IMR-90 (cell line): Measurements from ENCODE around the gene NOL4. TPM values are rescaled to one million over a fixed set of nuclear protein-coding genes. Genes with fewer than 3 reads are reported as not detected.

Experiments
- ATAC-seq: fragments of 200-7000 bp; cut with Tn5 transposase; 2 replicates; pipeline ENCODE4 v1.9.1; 2020; ENCODE audit warnings: low read depth, mild to moderate bottlenecking, moderate library complexity
- BruUV-seq: library from RNA; stranded (reverse); fragments of 400-500 nt; replicated peaks from 2 replicates; lab custom pipeline; 2021; lab: Mats Ljungman, UMichigan
- CTCF ChIA-PET: fragments of 300-600 bp; formaldehyde crosslinking; extraction: SDS; loops from one replicate; lab custom pipeline; 2021; ENCODE audit warnings: antibody characterized with exemption; lab: Yijun Ruan, JAX
- POLR2A ChIA-PET: fragments of 300-600 bp; sonication (Branson Sonifier 250); formaldehyde crosslinking; loops from one replicate; lab custom pipeline; 2022; ENCODE audit warnings: antibody characterized with exemption; ENCODE audit not compliant: unreplicated experiment; lab: Charles Lee
- DNase-seq: peaks from one replicate; pipeline ENCODE4 v3.0.0; 2013
- H2AFZ ChIP-seq: replicated peaks from 2 replicates; pipeline ENCODE3; 2013; ENCODE audit warnings: low read length, mild to moderate bottlenecking; ENCODE audit not compliant: poor library complexity
- H2AK5ac ChIP-seq: 2 replicates; pipeline ENCODE4 v1.6.1; 2013; ENCODE audit warnings: low read depth, low read length, inconsistent platforms
- H2AK9ac ChIP-seq: replicated peaks from 2 replicates; pipeline ENCODE3; 2013; ENCODE audit warnings: mild to moderate bottlenecking, low read depth, low read length, moderate library complexity; ENCODE audit not compliant: poor library complexity
- H2BK120ac ChIP-seq: 2 replicates; pipeline ENCODE4 v1.6.1; 2013; ENCODE audit warnings: low read depth, low read length, inconsistent platforms
- H2BK15ac ChIP-seq: 3 replicates; pipeline ENCODE4 v1.6.1; 2013; ENCODE audit warnings: low read depth, low read length, inconsistent platforms
- H2BK20ac ChIP-seq: 2 replicates; pipeline ENCODE4 v1.6.1; 2013; ENCODE audit warnings: low read depth, mild to moderate bottlenecking, inconsistent platforms, low read length, moderate library complexity
- H2BK5ac ChIP-seq: 2 replicates; pipeline ENCODE4 v1.6.1; 2013; ENCODE audit warnings: mild to moderate bottlenecking, low read depth, low read length, inconsistent platforms; ENCODE audit not compliant: poor library complexity, severe bottlenecking
- H3K14ac ChIP-seq: replicated peaks from 2 replicates; pipeline ENCODE4 v1.6.1; 2013; ENCODE audit warnings: low read depth, low read length, inconsistent platforms
- H3K18ac ChIP-seq: 2 replicates; pipeline ENCODE4 v1.6.1; 2013; ENCODE audit warnings: low read depth, low read length, control low read depth
- H3K23ac ChIP-seq: 2 replicates; pipeline ENCODE4 v1.6.1; 2013; ENCODE audit warnings: low read depth, low read length, inconsistent platforms
- H3K27ac ChIP-seq: 2 replicates; pipeline ENCODE4 v1.5.1; 2013; ENCODE audit warnings: mild to moderate bottlenecking, control low read depth, low read length; ENCODE audit not compliant: insufficient read depth
- H3K27me3 ChIP-seq: 2 replicates; pipeline ENCODE4 v1.6.1; 2013; ENCODE audit warnings: low read length; ENCODE audit not compliant: control insufficient read depth, insufficient read depth
- H3K36me3 ChIP-seq: 2 replicates; pipeline ENCODE4 v1.6.1; 2013; ENCODE audit warnings: low read length, mixed read lengths; ENCODE audit not compliant: control insufficient read depth, insufficient read depth
- H3K4ac ChIP-seq: 2 replicates; pipeline ENCODE4 v1.6.1; 2013; ENCODE audit warnings: low read depth, low read length, inconsistent platforms
- H3K4me1 ChIP-seq: 2 replicates; pipeline ENCODE4 v1.6.1; 2013; ENCODE audit warnings: low read length, mixed read lengths; ENCODE audit not compliant: control insufficient read depth, insufficient read depth
- H3K4me2 ChIP-seq: 2 replicates; pipeline ENCODE4 v1.6.1; 2013; ENCODE audit warnings: low read depth, mild to moderate bottlenecking, control low read depth, low read length, moderate library complexity
- H3K4me3 ChIP-seq: 2 replicates; pipeline ENCODE4 v1.5.1; 2013; ENCODE audit warnings: low read depth, mild to moderate bottlenecking, control low read depth, low read length, moderate library complexity; ENCODE audit not compliant: insufficient read depth
- H3K56ac ChIP-seq: 2 replicates; pipeline ENCODE4 v1.6.1; 2013; ENCODE audit warnings: low read length, inconsistent platforms; ENCODE audit not compliant: insufficient read depth; ENCODE audit errors: extremely low read depth
- H3K79me1 ChIP-seq, 2 experiments: 2 replicates each; pipeline ENCODE4 v1.6.1; 2013; ENCODE audit warnings: low read length in 2 of 2, inconsistent platforms in 1 of 2, low read depth in 1 of 2
- H3K9ac ChIP-seq: 2 replicates; pipeline ENCODE4 v1.6.1; 2013; ENCODE audit warnings: low read depth, low read length, control low read depth
- H3K9me1 ChIP-seq: 2 replicates; pipeline ENCODE4 v1.6.1; 2013; ENCODE audit warnings: low read length, inconsistent platforms; ENCODE audit not compliant: insufficient read depth
- H3K9me3 ChIP-seq: 2 replicates; pipeline ENCODE4 v1.6.1; 2013; ENCODE audit warnings: low read length; ENCODE audit not compliant: control insufficient read depth, insufficient read depth
- H4K20me1 ChIP-seq: 2 replicates; pipeline ENCODE4 v1.6.1; 2013; ENCODE audit warnings: low read length, inconsistent platforms; ENCODE audit not compliant: insufficient read depth
- H4K5ac ChIP-seq: 2 replicates; pipeline ENCODE4 v1.6.1; 2013; ENCODE audit warnings: mild to moderate bottlenecking, low read depth, low read length, control low read depth
- H4K8ac ChIP-seq, 2 experiments: 2 replicates each; pipeline ENCODE4 v1.6.1; 2013; ENCODE audit warnings: low read depth in 2 of 2, low read length in 2 of 2, control low read depth in 1 of 2, inconsistent platforms in 1 of 2
- H4K91ac ChIP-seq: 2 replicates; pipeline ENCODE4 v1.6.1; 2013; ENCODE audit warnings: low read depth, low read length, inconsistent platforms; ENCODE audit not compliant: insufficient read depth
- BHLHE40 ChIP-seq: fragments of 150-350 bp; IDR thresholded peaks from 2 replicates; pipeline ENCODE4 v1.6.1; 2016; ENCODE audit warnings: mild to moderate bottlenecking, low read depth, low read length
- CEBPB ChIP-seq: IDR thresholded peaks from 2 replicates; pipeline ENCODE4 v1.6.1; 2012; ENCODE audit warnings: low read depth, low read length, improper control_type of control experiment
- CHD1 ChIP-seq: IDR thresholded peaks from 2 replicates; pipeline ENCODE4 v1.6.1; 2012; ENCODE audit warnings: low read depth, low read length, improper control_type of control experiment
- CTCF ChIP-seq: conservative IDR thresholded peaks from 2 replicates; pipeline ENCODE4 v1.5.1; 2012; ENCODE audit warnings: mild to moderate bottlenecking, low read depth, low read length, improper control_type of control experiment
- ELK1 ChIP-seq: fragments of 150-350 bp; IDR thresholded peaks from 2 replicates; pipeline ENCODE4 v1.6.1; 2016; ENCODE audit warnings: low read depth, mild to moderate bottlenecking, low read length, moderate library complexity, borderline replicate concordance
- FOS ChIP-seq: fragments of 150-350 bp; IDR thresholded peaks from 2 replicates; pipeline ENCODE4 v1.6.1; 2016; ENCODE audit warnings: low read depth, low read length
- MAFK ChIP-seq: IDR thresholded peaks from 2 replicates; pipeline ENCODE4 v1.6.1; 2012; ENCODE audit warnings: low read depth, low read length, improper control_type of control experiment
- MAZ ChIP-seq: IDR thresholded peaks from 2 replicates; pipeline ENCODE4 v1.6.1; 2012; ENCODE audit warnings: low read depth, mild to moderate bottlenecking, low read length, improper control_type of control experiment, moderate library complexity, borderline replicate concordance
- MXI1 ChIP-seq: IDR thresholded peaks from 2 replicates; pipeline ENCODE4 v1.6.1; 2012; ENCODE audit warnings: low read depth, mild to moderate bottlenecking, low read length, moderate library complexity, borderline replicate concordance
- NFE2L2 ChIP-seq: fragments of 150-350 bp; IDR thresholded peaks from 2 replicates; pipeline ENCODE4 v1.6.1; 2016; ENCODE audit warnings: low read depth, mild to moderate bottlenecking, low read length
- POLR2A ChIP-seq: IDR thresholded peaks from 2 replicates; pipeline ENCODE4 v1.6.1; 2012; ENCODE audit warnings: mild to moderate bottlenecking, low read depth, low read length
- RAD21 ChIP-seq: IDR thresholded peaks from 2 replicates; pipeline ENCODE4 v1.6.1; 2012; ENCODE audit warnings: low read length, improper control_type of control experiment
- RCOR1 ChIP-seq: IDR thresholded peaks from 2 replicates; pipeline ENCODE4 v1.6.1; 2012; ENCODE audit warnings: mild to moderate bottlenecking, low read length, improper control_type of control experiment; ENCODE audit not compliant: insufficient replicate concordance
- SMC3 ChIP-seq: fragments of 150-350 bp; IDR thresholded peaks from 2 replicates; pipeline ENCODE4 v1.6.1; 2016; ENCODE audit warnings: low read depth, mild to moderate bottlenecking, antibody characterized with exemption, low read length, moderate library complexity
- USF2 ChIP-seq: fragments of 150-350 bp; IDR thresholded peaks from 2 replicates; pipeline ENCODE4 v1.6.1; 2017; ENCODE audit warnings: mild to moderate bottlenecking, antibody characterized with exemption, low read length, low read depth
- WGBS, 2 experiments: methylation state at CpG; one replicate each; pipeline versions ENCODE4 v1.1.5 to v1.1.7; 2013; ENCODE audit warnings: missing lambda C conversion rate in 2 of 2; ENCODE audit not compliant: insufficient read length in 1 of 2; ENCODE audit errors: extremely low coverage in 2 of 2; 5-methylcytosine and 5-hydroxymethylcytosine counted together
- dilution Hi-C: fragments of 300-500 bp; cut with HindIII; formaldehyde crosslinking; loops from one replicate; pipeline ENCODE4 v1.14.3; 2018; ENCODE audit warnings: low sequenced_read_pairs; ENCODE audit not compliant: unreplicated experiment
- in situ Hi-C: fragments of 300-500 bp; cut with MboI; formaldehyde crosslinking; loops from 3 replicates; pipeline ENCODE4 v1.14.3; 2019; ENCODE audit warnings: low sequenced_read_pairs, inconsistent platforms, mixed read lengths
- intact Hi-C: fragments of 100-400 bp; cut with micrococcal nuclease; formaldehyde crosslinking; loops from 2 replicates; pipeline ENCODE4 v1.10.0; 2022
- polyA plus RNA-seq, 3 experiments: library from polyadenylated mRNA; depleted of rRNA; stranded (reverse); fragments of >200 nt; gene quantifications; 2 replicates each; pipeline ENCODE4 v1.2.3, GENCODE V29; 2012; ENCODE audit warnings: low replicate concordance in 1 of 3
- total RNA-seq: library from RNA; depleted of rRNA; stranded (reverse); fragments of >200 nt; gene quantifications from 2 replicates; pipeline ENCODE4 v1.2.3, GENCODE V29; 2012

The NOL4 gene
- total and polyA plus RNA-seq, 2 of the 4 experiments (the other 2 are of a cell fraction): not detected

GRCh38 chr18:34223893-34224422 lies 755 bp downstream of the NOL4 start:
- Histone ChIP-seq H2AFZ (no peak overlapping the region), H4K20me1 (no peaks in the 10 kb centered on the region), H3K27ac (no peak overlapping the region), H4K8ac (no peak overlapping the region), H3K56ac (no peak overlapping the region), H3K79me1 (no peaks in the 10 kb centered on the region), H3K23ac (no peak overlapping the region), H3K14ac (no peak overlapping the region), H3K9me1 (no peaks in the 10 kb centered on the region), H3K9me3 (no peaks in the 10 kb centered on the region), H3K4me3 (no peak overlapping the region), H2AK5ac (no peak overlapping the region), H2BK20ac (no peak overlapping the region), H3K4me1 (0 out of 2 replicates have a peak, but pooled peaks cover 1% of the 10 kb centered on the region), H3K4me2 (peak overlapping the region; percentile 94; the same call in 1 of the 2 replicates), H2BK120ac (no peak overlapping the region), H4K5ac (no peak overlapping the region), H3K9ac (no peak overlapping the region), H2BK5ac (no peak overlapping the region), H3K4ac (no peak overlapping the region), H4K91ac (no peak overlapping the region), H3K36me3 (no peaks in the 10 kb centered on the region), H3K18ac (no peak overlapping the region), H2BK15ac (no peak overlapping the region), H3K27me3 (peaks cover 36% of the 10 kb centered on the region), H2AK9ac (no peak overlapping the region)
- dilution Hi-C loops (no loop called here), intact Hi-C loops (no loop called here), in situ Hi-C loops (no loop called here)
- POLR2A ChIA-PET: no interaction called here
- WGBS, 2 experiments: no CpG with 5 or more reads among the region's 11 CpGs
- TF ChIP-seq BHLHE40 (no peak), CEBPB (no peak), USF2 (no peak), SMC3 (no peak), RCOR1 (no peak), MAFK (no peak), POLR2A (no peak), ELK1 (no peak), MAZ (no peak), RAD21 (no peak), NFE2L2 (no peak), CTCF (no peak), CHD1 (no peak), FOS (no peak), MXI1 (no peak)
- CTCF ChIA-PET: no interaction called here
- no peak for ATAC-seq
- BruUV-seq: no TSS peak
- no peak for DNase-seq
